WTC11 (cell line): ENCODE data around the gene TP73. TPM values are rescaled to one million over a fixed set of nuclear protein-coding genes. Genes with fewer than 3 reads are reported as not detected.

Experiments used
- ATAC-seq: fragments of 200-7000 bp; cut with Tn5 transposase; 2 replicates; pipeline ENCODE4 v1.10.0; 2021; ENCODE audit warnings: mild to moderate bottlenecking, moderate library complexity
- CTCF ChIA-PET: fragments of 300-600 bp; sonication (Branson Sonifier 250); formaldehyde crosslinking; loops from one replicate; lab custom pipeline; 2021; ENCODE audit warnings: antibody characterized with exemption; lab: Charles Lee
- POLR2A ChIA-PET: fragments of 350-600 bp; sonication (Branson Sonifier 250); formaldehyde crosslinking; loops from one replicate; lab custom pipeline; 2021; ENCODE audit warnings: antibody characterized with exemption; lab: Charles Lee
- DNase-seq: peaks from one replicate; pipeline ENCODE4 v3.0.0; 2021; ENCODE audit warnings: low spot score
- H3K27ac Mint-ChIP-seq: 2 replicates; pipeline ENCODE4 v1.8.0; 2021; ENCODE audit warnings: mixed read lengths
- H3K27me3 Mint-ChIP-seq: 2 replicates; pipeline ENCODE4 v1.8.0; 2021; ENCODE audit warnings: low read depth, mild to moderate bottlenecking, moderate library complexity, mixed read lengths
- H3K36me3 Mint-ChIP-seq: 2 replicates; pipeline ENCODE4 v1.8.0; 2021; ENCODE audit warnings: mixed read lengths
- H3K4me1 Mint-ChIP-seq: 2 replicates; pipeline ENCODE4 v1.8.0; 2022; ENCODE audit warnings: mixed read lengths
- H3K4me3 Mint-ChIP-seq: 2 replicates; pipeline ENCODE4 v1.8.0; 2021; ENCODE audit warnings: mild to moderate bottlenecking, moderate library complexity, mixed read lengths
- H3K9me3 Mint-ChIP-seq: 2 replicates; pipeline ENCODE4 v1.8.0; 2021; ENCODE audit warnings: mixed read lengths
- ETV6 ChIP-seq: sonication (generic); formaldehyde crosslinking; IDR thresholded peaks from 2 replicates; pipeline ENCODE4 v1.8.1; 2022; ENCODE audit warnings: mild to moderate bottlenecking, missing genetic modification reagents
- GABPB1 ChIP-seq: sonication (generic); formaldehyde crosslinking; IDR thresholded peaks from 2 replicates; pipeline ENCODE4 v1.8.1; 2023; ENCODE audit warnings: mild to moderate bottlenecking, missing genetic modification reagents
- GRHL2 ChIP-seq: fragments of 250-450 bp; sonication (Bioruptor Pico); IDR thresholded peaks from 2 replicates; pipeline ENCODE4 v1.8.0; 2022; ENCODE audit warnings: mild to moderate bottlenecking, moderate library complexity; ENCODE audit not compliant: insufficient replicate concordance, severe bottlenecking
- JAZF1 ChIP-seq: fragments of 250-450 bp; sonication (Bioruptor Pico); IDR thresholded peaks from 2 replicates; pipeline ENCODE4 v1.9.0; 2021; ENCODE audit warnings: moderate library complexity, mild to moderate bottlenecking, inconsistent platforms
- NFYB ChIP-seq: sonication (generic); formaldehyde crosslinking; conservative IDR thresholded peaks from 2 replicates; pipeline ENCODE4 v1.8.0; 2022; ENCODE audit warnings: low read depth, missing genetic modification reagents
- NR1H2 ChIP-seq: sonication (generic); formaldehyde crosslinking; IDR thresholded peaks from 2 replicates; pipeline ENCODE4 v1.9.0; 2021; ENCODE audit warnings: mild to moderate bottlenecking, moderate library complexity, missing genetic modification reagents
- NR2C2 ChIP-seq: sonication (generic); formaldehyde crosslinking; IDR thresholded peaks from 2 replicates; pipeline ENCODE4 v1.8.0; 2022; ENCODE audit warnings: mild to moderate bottlenecking, missing genetic modification reagents
- NR3C1 ChIP-seq: sonication (generic); formaldehyde crosslinking; conservative IDR thresholded peaks from 2 replicates; pipeline ENCODE4 v1.8.1; 2023; ENCODE audit warnings: low read depth, mild to moderate bottlenecking, missing genetic modification reagents
- TCF7 ChIP-seq: sonication (generic); formaldehyde crosslinking; IDR thresholded peaks from 2 replicates; pipeline ENCODE4 v1.8.0; 2022; ENCODE audit warnings: mild to moderate bottlenecking, low read depth, missing genetic modification reagents, moderate library complexity
- TEAD1 ChIP-seq: sonication (generic); formaldehyde crosslinking; IDR thresholded peaks from 2 replicates; pipeline ENCODE4 v1.8.0; 2022; ENCODE audit warnings: mild to moderate bottlenecking, missing genetic modification reagents
- ZNF121 ChIP-seq: sonication (generic); formaldehyde crosslinking; IDR thresholded peaks from 2 replicates; pipeline ENCODE4 v1.8.0; 2023; ENCODE audit warnings: missing genetic modification reagents
- ZNF317 ChIP-seq: sonication (generic); formaldehyde crosslinking; IDR thresholded peaks from 2 replicates; pipeline ENCODE4 v1.8.1; 2023; ENCODE audit warnings: low read depth, mild to moderate bottlenecking, moderate library complexity, missing genetic modification reagents, borderline replicate concordance
- total RNA-seq: library from RNA; stranded (reverse); gene quantifications from 3 replicates; pipeline ENCODE4 v1.2.3, GENCODE V29; 2021
- TF ChIP-seq, protein P1 (sequence below): sonication (generic); formaldehyde crosslinking; IDR thresholded peaks from 2 replicates; pipeline ENCODE4 v1.8.1; 2022; ENCODE audit warnings: mild to moderate bottlenecking, moderate library complexity, missing genetic modification reagents
- TF ChIP-seq, protein P2 (sequence below): sonication (generic); formaldehyde crosslinking; IDR thresholded peaks from 2 replicates; pipeline ENCODE4 v1.8.1; 2022; ENCODE audit warnings: low read depth, missing genetic modification reagents, borderline replicate concordance
- TF ChIP-seq, protein P3 (sequence below): sonication (generic); formaldehyde crosslinking; IDR thresholded peaks from 2 replicates; pipeline ENCODE4 v1.8.1; 2023; ENCODE audit warnings: mild to moderate bottlenecking, missing genetic modification reagents, moderate library complexity
- TF ChIP-seq, protein P4 (sequence below): sonication (generic); formaldehyde crosslinking; conservative IDR thresholded peaks from 2 replicates; pipeline ENCODE4 v1.8.1; 2022; ENCODE audit warnings: mild to moderate bottlenecking, missing genetic modification reagents
- TF ChIP-seq, protein P5 (sequence below): fragments of 250-450 bp; sonication (Bioruptor Pico); conservative IDR thresholded peaks from 2 replicates; pipeline ENCODE4 v1.9.0; 2021; ENCODE audit warnings: mild to moderate bottlenecking
- TF ChIP-seq, protein P6 (sequence below): sonication (generic); formaldehyde crosslinking; IDR thresholded peaks from 2 replicates; pipeline ENCODE4 v1.8.1; 2023; ENCODE audit warnings: mild to moderate bottlenecking, missing genetic modification reagents
- TF ChIP-seq, protein P7 (sequence below): fragments of 250-450 bp; sonication (Bioruptor Pico); IDR thresholded peaks from 2 replicates; pipeline ENCODE4 v1.8.0; 2021; ENCODE audit warnings: mild to moderate bottlenecking
- TF ChIP-seq, protein P8 (sequence below): sonication (generic); formaldehyde crosslinking; IDR thresholded peaks from 2 replicates; pipeline ENCODE4 v1.8.0; 2023; ENCODE audit warnings: mild to moderate bottlenecking, missing genetic modification reagents

Gene TP73
- total RNA-seq, 1 experiment from 2014 or later, result 5.7 TPM

DNA sequence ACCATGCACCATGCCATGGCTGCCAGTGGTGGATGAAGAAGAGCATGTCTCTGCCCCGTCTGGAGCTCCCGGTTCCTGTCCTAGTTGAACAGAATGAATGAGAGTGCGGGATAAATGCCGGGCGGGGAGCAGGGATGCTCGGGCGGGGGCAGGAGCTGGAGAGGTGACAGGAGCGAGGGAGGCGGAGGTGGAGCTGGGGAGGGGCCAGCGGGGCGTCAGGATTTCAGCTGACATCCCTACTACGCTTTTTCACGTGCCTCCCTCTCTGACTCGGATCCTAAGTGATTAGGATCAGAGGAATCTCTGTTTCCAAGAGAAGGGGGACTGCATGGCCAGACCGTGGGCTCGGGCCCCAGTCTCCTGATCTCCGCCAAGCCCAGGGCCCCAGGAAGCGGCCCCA is 47.3 kb downstream of the TP73 start:
- ChIA-PET CTCF (interaction anchor here (0.7 to 3.8 kb wide), 5 partner anchors 21 to 108 kb away, joined by 3 to 14 read pairs (median 3); no protein-coding TSS in a partner anchor), POLR2A (no interaction called here)
- H3K4me1 Mint-ChIP-seq, result peaks cover 10% of the 10 kb centered on the region
- H3K9me3 Mint-ChIP-seq, result no peaks in the 10 kb centered on the region
- no peak overlapping the region for H3K4me3 Mint-ChIP-seq
- DNase-seq, result no peak
- TF ChIP-seq ETV6 (no peak), JAZF1 (CRISPR knock-in tag) (no peak), NR2C2 (CRISPR knock-in tag) (no peak), TEAD1 (no peak), NFYB (no peak), ZNF121 (CRISPR knock-in tag) (no peak), GRHL2 (CRISPR knock-in tag) (no peak)
- TF ChIP-seq, protein P1, sequence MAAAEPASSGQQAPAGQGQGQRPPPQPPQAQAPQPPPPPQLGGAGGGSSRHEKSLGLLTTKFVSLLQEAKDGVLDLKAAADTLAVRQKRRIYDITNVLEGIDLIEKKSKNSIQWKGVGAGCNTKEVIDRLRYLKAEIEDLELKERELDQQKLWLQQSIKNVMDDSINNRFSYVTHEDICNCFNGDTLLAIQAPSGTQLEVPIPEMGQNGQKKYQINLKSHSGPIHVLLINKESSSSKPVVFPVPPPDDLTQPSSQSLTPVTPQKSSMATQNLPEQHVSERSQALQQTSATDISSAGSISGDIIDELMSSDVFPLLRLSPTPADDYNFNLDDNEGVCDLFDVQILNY, result no peak
- TF ChIP-seq, protein P2, sequence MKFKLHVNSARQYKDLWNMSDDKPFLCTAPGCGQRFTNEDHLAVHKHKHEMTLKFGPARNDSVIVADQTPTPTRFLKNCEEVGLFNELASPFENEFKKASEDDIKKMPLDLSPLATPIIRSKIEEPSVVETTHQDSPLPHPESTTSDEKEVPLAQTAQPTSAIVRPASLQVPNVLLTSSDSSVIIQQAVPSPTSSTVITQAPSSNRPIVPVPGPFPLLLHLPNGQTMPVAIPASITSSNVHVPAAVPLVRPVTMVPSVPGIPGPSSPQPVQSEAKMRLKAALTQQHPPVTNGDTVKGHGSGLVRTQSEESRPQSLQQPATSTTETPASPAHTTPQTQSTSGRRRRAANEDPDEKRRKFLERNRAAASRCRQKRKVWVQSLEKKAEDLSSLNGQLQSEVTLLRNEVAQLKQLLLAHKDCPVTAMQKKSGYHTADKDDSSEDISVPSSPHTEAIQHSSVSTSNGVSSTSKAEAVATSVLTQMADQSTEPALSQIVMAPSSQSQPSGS (CRISPR knock-in tag), result no peak
- TF ChIP-seq, protein P3, sequence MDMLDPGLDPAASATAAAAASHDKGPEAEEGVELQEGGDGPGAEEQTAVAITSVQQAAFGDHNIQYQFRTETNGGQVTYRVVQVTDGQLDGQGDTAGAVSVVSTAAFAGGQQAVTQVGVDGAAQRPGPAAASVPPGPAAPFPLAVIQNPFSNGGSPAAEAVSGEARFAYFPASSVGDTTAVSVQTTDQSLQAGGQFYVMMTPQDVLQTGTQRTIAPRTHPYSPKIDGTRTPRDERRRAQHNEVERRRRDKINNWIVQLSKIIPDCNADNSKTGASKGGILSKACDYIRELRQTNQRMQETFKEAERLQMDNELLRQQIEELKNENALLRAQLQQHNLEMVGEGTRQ (CRISPR knock-in tag), result no peak
- TF ChIP-seq, protein P4, sequence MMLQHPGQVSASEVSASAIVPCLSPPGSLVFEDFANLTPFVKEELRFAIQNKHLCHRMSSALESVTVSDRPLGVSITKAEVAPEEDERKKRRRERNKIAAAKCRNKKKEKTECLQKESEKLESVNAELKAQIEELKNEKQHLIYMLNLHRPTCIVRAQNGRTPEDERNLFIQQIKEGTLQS (CRISPR knock-in tag), result no peak
- ATAC-seq, result no peak
- peaks cover 5% of the 10 kb centered on the region for H3K27me3 Mint-ChIP-seq
- no peaks in the 10 kb centered on the region for H3K36me3 Mint-ChIP-seq
- no peak overlapping the region for H3K27ac Mint-ChIP-seq

DNA sequence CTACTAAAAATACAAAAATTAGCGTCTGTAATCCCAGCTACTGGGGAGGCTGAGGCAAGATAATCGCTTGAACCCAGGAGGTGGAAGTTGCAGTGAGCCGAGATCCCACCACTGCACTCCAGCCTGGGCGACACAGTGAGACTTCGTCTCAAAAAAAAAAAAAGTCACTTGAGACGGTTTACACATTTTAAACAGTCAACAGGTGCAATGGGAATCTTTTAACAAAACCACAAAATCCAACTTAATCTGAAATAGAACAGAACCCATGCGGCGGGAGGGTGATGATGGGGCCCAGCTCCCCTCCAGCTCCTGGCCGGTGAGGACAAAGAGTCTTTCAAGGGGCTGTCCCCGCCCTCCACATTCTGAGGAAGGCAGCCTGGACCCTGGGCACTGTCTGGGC is 48.3 kb downstream of the TP73 start:
- Mint-ChIP-seq H3K4me1 (peaks cover 7% of the 10 kb centered on the region), H3K4me3 (no peak overlapping the region), H3K27ac (no peak overlapping the region), H3K27me3 (peaks cover 3% of the 10 kb centered on the region)
- DNase-seq (no peak), ATAC-seq (no peak)
- CTCF ChIA-PET, result interaction anchor here (2.1 to 3.8 kb wide), 2 partner anchors 24 to 27 kb away, joined by 11 to 14 read pairs; no protein-coding TSS in a partner anchor
- POLR2A ChIA-PET, result no interaction called here
- TF ChIP-seq, protein P5, sequence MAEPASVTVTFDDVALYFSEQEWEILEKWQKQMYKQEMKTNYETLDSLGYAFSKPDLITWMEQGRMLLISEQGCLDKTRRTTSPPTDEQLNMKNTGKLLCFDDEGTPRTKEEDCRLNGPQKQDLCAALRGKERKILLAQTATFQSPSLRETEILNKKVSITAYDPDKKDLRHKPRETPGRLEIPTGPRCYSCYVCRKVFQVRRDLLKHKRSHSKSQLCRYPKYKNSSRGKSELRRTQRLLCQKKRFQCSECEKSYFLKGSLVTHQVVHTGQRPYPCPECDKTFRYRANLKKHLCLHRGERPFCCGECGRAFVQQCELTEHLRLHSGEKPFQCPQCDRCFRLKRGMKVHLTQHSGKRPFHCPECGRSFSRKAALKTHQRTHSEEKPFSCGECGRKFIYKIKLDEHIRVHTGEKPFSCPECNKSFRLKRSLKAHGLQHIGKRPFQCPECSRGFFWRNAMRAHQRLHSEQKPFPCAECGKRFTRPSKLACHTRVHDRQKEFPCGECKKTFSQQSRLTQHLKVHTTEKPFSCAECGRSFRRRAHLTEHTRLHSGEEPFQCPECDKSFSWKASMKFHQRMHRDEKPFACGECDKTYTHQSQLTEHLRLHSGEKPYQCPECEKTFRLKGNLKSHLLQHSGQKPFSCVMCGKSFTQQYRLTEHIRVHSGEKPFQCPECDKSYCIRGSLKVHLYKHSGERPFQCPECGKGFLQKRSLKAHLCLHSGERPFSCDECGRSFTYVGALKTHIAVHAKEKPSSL (CRISPR knock-in tag), result no peak
- TF ChIP-seq, protein P6, sequence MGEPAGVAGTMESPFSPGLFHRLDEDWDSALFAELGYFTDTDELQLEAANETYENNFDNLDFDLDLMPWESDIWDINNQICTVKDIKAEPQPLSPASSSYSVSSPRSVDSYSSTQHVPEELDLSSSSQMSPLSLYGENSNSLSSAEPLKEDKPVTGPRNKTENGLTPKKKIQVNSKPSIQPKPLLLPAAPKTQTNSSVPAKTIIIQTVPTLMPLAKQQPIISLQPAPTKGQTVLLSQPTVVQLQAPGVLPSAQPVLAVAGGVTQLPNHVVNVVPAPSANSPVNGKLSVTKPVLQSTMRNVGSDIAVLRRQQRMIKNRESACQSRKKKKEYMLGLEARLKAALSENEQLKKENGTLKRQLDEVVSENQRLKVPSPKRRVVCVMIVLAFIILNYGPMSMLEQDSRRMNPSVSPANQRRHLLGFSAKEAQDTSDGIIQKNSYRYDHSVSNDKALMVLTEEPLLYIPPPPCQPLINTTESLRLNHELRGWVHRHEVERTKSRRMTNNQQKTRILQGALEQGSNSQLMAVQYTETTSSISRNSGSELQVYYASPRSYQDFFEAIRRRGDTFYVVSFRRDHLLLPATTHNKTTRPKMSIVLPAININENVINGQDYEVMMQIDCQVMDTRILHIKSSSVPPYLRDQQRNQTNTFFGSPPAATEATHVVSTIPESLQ (CRISPR knock-in tag), result no peak
- no peak for TF ChIP-seq GABPB1
- TF ChIP-seq NR3C1 (CRISPR knock-in tag), result no peak
- TF ChIP-seq, protein P7, sequence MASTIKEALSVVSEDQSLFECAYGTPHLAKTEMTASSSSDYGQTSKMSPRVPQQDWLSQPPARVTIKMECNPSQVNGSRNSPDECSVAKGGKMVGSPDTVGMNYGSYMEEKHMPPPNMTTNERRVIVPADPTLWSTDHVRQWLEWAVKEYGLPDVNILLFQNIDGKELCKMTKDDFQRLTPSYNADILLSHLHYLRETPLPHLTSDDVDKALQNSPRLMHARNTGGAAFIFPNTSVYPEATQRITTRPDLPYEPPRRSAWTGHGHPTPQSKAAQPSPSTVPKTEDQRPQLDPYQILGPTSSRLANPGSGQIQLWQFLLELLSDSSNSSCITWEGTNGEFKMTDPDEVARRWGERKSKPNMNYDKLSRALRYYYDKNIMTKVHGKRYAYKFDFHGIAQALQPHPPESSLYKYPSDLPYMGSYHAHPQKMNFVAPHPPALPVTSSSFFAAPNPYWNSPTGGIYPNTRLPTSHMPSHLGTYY (CRISPR knock-in tag), result no peak
- no peak for TF ChIP-seq TCF7 (CRISPR knock-in tag)
- no peak for TF ChIP-seq NR1H2
- TF ChIP-seq, protein P2 (CRISPR knock-in tag), result no peak
- TF ChIP-seq ZNF317 (CRISPR knock-in tag), result no peak
- TF ChIP-seq, protein P8, sequence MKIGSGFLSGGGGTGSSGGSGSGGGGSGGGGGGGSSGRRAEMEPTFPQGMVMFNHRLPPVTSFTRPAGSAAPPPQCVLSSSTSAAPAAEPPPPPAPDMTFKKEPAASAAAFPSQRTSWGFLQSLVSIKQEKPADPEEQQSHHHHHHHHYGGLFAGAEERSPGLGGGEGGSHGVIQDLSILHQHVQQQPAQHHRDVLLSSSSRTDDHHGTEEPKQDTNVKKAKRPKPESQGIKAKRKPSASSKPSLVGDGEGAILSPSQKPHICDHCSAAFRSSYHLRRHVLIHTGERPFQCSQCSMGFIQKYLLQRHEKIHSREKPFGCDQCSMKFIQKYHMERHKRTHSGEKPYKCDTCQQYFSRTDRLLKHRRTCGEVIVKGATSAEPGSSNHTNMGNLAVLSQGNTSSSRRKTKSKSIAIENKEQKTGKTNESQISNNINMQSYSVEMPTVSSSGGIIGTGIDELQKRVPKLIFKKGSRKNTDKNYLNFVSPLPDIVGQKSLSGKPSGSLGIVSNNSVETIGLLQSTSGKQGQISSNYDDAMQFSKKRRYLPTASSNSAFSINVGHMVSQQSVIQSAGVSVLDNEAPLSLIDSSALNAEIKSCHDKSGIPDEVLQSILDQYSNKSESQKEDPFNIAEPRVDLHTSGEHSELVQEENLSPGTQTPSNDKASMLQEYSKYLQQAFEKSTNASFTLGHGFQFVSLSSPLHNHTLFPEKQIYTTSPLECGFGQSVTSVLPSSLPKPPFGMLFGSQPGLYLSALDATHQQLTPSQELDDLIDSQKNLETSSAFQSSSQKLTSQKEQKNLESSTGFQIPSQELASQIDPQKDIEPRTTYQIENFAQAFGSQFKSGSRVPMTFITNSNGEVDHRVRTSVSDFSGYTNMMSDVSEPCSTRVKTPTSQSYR (CRISPR knock-in tag), result no peak
- TF ChIP-seq, all 79 proteins: peak for 0
- H3K9me3 Mint-ChIP-seq, result no peaks in the 10 kb centered on the region
- H3K36me3 Mint-ChIP-seq, result no peaks in the 10 kb centered on the region
